SK-N-SH (cell line): Measurements from ENCODE around the gene CCDC192. TPM values are rescaled to one million over a fixed set of nuclear protein-coding genes. Genes with fewer than 3 reads are reported as not detected.
A peak's percentile ranks its signal among the peaks of the same experiment; 100 is the strongest.

ENCODE experiments used
- CTCF ChIA-PET: fragments of 300-600, 350-600 bp; formaldehyde crosslinking; extraction: SDS; loops from one replicate; lab custom pipeline; 2021; lab: Yijun Ruan, JAX
- POLR2A ChIA-PET: fragments of 350-600 bp; sonication (Branson Sonifier 250); formaldehyde crosslinking; extraction: SDS; loops from one replicate; lab custom pipeline; 2020; ENCODE audit warnings: antibody characterized with exemption, inconsistent platforms; lab: Yijun Ruan, JAX
- DNase-seq: peaks from one replicate; pipeline ENCODE4 v3.0.0; 2012
- H2AFZ ChIP-seq: fragments of 200-600 bp; sonication (generic); 2 replicates; pipeline ENCODE4 v1.8.1; 2016; ENCODE audit warnings: antibody characterized with exemption, mild to moderate bottlenecking, low read depth
- H3F3A ChIP-seq: fragments of 200-600 bp; sonication (generic); replicated peaks from 2 replicates; pipeline ENCODE3; 2016; ENCODE audit warnings: antibody characterized with exemption, mild to moderate bottlenecking; ENCODE audit not compliant: insufficient read depth
- H3K27ac ChIP-seq, 2 experiments: fragments of 200-500 bp in 1 of 2; fragments of 200-600 bp in 1 of 2; sonication (Bioruptor generic) in 1 of 2; sonication (generic), shearing (Covaris generic) in 1 of 2; 2 replicates each; pipeline versions ENCODE4 v1.5.1 to v1.6.1; 2014 to 2016; ENCODE audit warnings: low read depth in 2 of 2, inconsistent platforms in 1 of 2, low read length in 1 of 2, mild to moderate bottlenecking in 1 of 2, mixed read lengths in 1 of 2
- H3K27me3 ChIP-seq: fragments of 200-600 bp; sonication (generic), shearing (Covaris generic); 2 replicates; pipeline ENCODE4 v1.6.1; 2016; ENCODE audit warnings: mixed run types; ENCODE audit not compliant: insufficient read depth
- H3K36me3 ChIP-seq, 2 experiments: fragments of 200-500 bp in 1 of 2; fragments of 200-600 bp in 1 of 2; sonication (Bioruptor generic) in 1 of 2; sonication (generic) in 1 of 2; replicated peaks in 1 of 2; 2 replicates each; pipeline versions ENCODE3 to v1.5.1; 2014 to 2016; ENCODE audit warnings: low read length in 1 of 2, mild to moderate bottlenecking in 1 of 2; ENCODE audit not compliant: insufficient read depth in 2 of 2, control insufficient read depth in 1 of 2
- H3K4me1 ChIP-seq, 2 experiments: fragments of 200-500 bp in 1 of 2; fragments of 200-600 bp in 1 of 2; sonication (Bioruptor generic) in 1 of 2; sonication (generic), shearing (Covaris generic) in 1 of 2; 2 replicates each; pipeline versions ENCODE4 v1.5.1 to v1.6.1; 2014 to 2016; ENCODE audit warnings: low read depth in 1 of 2, low read length in 1 of 2, mixed run types in 1 of 2; ENCODE audit not compliant: insufficient read depth in 2 of 2, control insufficient read depth in 1 of 2
- H3K4me2 ChIP-seq: fragments of 200-600 bp; sonication (generic), shearing (Covaris generic); 2 replicates; pipeline ENCODE4 v1.6.1; 2017; ENCODE audit warnings: mixed run types
- H3K4me3 ChIP-seq, 2 experiments: fragments of 200-500 bp in 1 of 2; fragments of 200-600 bp in 1 of 2; sonication (Bioruptor generic) in 1 of 2; sonication (generic), shearing (Covaris generic) in 1 of 2; 2 replicates each; pipeline versions ENCODE4 v1.5.1 to v1.8.1; 2014 to 2016; ENCODE audit warnings: low read depth in 2 of 2, inconsistent platforms in 1 of 2, low read length in 1 of 2, mild to moderate bottlenecking in 1 of 2, mixed read lengths in 1 of 2, moderate library complexity in 1 of 2
- H3K79me2 ChIP-seq: fragments of 200-600 bp; sonication (generic); 2 replicates; pipeline ENCODE4 v1.8.1; 2017; ENCODE audit warnings: mild to moderate bottlenecking; ENCODE audit not compliant: insufficient read depth
- H3K9ac ChIP-seq: fragments of 200-600 bp; sonication (generic); 2 replicates; pipeline ENCODE4 v1.6.1; 2017; ENCODE audit warnings: mixed run types
- H3K9me2 ChIP-seq: fragments of 200-600 bp; sonication (generic); 2 replicates; pipeline ENCODE4 v1.6.1; 2017; ENCODE audit warnings: mixed run types
- H3K9me3 ChIP-seq: fragments of 200-600 bp; sonication (generic); 2 replicates; pipeline ENCODE4 v1.6.1; 2017; ENCODE audit warnings: mixed run types, mild to moderate bottlenecking, moderate library complexity
- H4K20me1 ChIP-seq: fragments of 200-600 bp; sonication (generic); 2 replicates; pipeline ENCODE4 v1.6.1; 2017; ENCODE audit warnings: mild to moderate bottlenecking, mixed run types; ENCODE audit not compliant: insufficient read depth
- FOSL2 ChIP-seq: IDR thresholded peaks from 2 replicates; pipeline ENCODE4 v1.4.0; 2012; ENCODE audit warnings: low read depth, mild to moderate bottlenecking, moderate library complexity, borderline replicate concordance
- FOXJ3 ChIP-seq: sonication (generic); formaldehyde crosslinking; IDR thresholded peaks from 2 replicates; pipeline ENCODE4 v1.5.1; 2020; ENCODE audit warnings: mild to moderate bottlenecking, missing genetic modification reagents
- FOXM1 ChIP-seq: IDR thresholded peaks from 2 replicates; pipeline ENCODE4 v1.4.0; 2012; ENCODE audit warnings: low read depth, mild to moderate bottlenecking
- GABPA ChIP-seq: IDR thresholded peaks from 2 replicates; pipeline ENCODE4 v1.4.0; 2012; ENCODE audit warnings: low read depth, mild to moderate bottlenecking
- MEF2A ChIP-seq: IDR thresholded peaks from 2 replicates; pipeline ENCODE4 v1.4.0; 2012; ENCODE audit warnings: low read depth, borderline replicate concordance
- NFIC ChIP-seq: IDR thresholded peaks from 2 replicates; pipeline ENCODE4 v1.4.0; 2012; ENCODE audit warnings: borderline replicate concordance
- NRF1 ChIP-seq: IDR thresholded peaks from 2 replicates; pipeline ENCODE4 v1.6.1; 2012; ENCODE audit warnings: low read depth, mild to moderate bottlenecking, low read length
- POLR2AphosphoS5 ChIP-seq: IDR thresholded peaks from 2 replicates; pipeline ENCODE4 v1.6.1; 2012; ENCODE audit warnings: low read depth, low read length
- RAD21 ChIP-seq: IDR thresholded peaks from 2 replicates; pipeline ENCODE4 v1.6.1; 2012; ENCODE audit warnings: mild to moderate bottlenecking, low read length
- RCOR1 ChIP-seq: fragments of 150-350 bp; IDR thresholded peaks from 2 replicates; pipeline ENCODE4 v1.6.1; 2017; ENCODE audit warnings: antibody characterized with exemption, low read length
- RFX5 ChIP-seq: IDR thresholded peaks from 2 replicates; pipeline ENCODE4 v1.6.1; 2012; ENCODE audit warnings: mild to moderate bottlenecking, improper control_type of control experiment, low read length
- SIN3A ChIP-seq: IDR thresholded peaks from 2 replicates; pipeline ENCODE4 v1.6.1; 2012; ENCODE audit warnings: low read depth, mild to moderate bottlenecking, low read length, moderate library complexity, borderline replicate concordance
- SMC3 ChIP-seq: IDR thresholded peaks from 2 replicates; pipeline ENCODE4 v1.6.1; 2012; ENCODE audit warnings: low read depth, low read length, improper control_type of control experiment
- TCF12 ChIP-seq: IDR thresholded peaks from 2 replicates; pipeline ENCODE4 v1.4.0; 2012
- YY1 ChIP-seq: IDR thresholded peaks from 2 replicates; pipeline ENCODE4 v1.4.0; 2012; ENCODE audit warnings: low read depth, mild to moderate bottlenecking
- WGBS: methylation state at CpG from one replicate; pipeline ENCODE4 v1.1.6; 2017; ENCODE audit warnings: low lambda C conversion rate; 5-methylcytosine and 5-hydroxymethylcytosine counted together
- polyA plus RNA-seq, 3 experiments: library from polyadenylated mRNA; depleted of rRNA; stranded (reverse); fragments of >200 nt; gene quantifications; 2 replicates each; pipeline ENCODE4 v1.2.3, GENCODE V29; 2012
- TF ChIP-seq, protein P1 (sequence below): IDR thresholded peaks from 2 replicates; pipeline ENCODE4 v1.4.0; 2012; ENCODE audit warnings: low read depth
- TF ChIP-seq, protein P2 (sequence below): fragments of 200-600 bp; sonication (generic); IDR thresholded peaks from 2 replicates; pipeline ENCODE4 v1.6.1; 2017; ENCODE audit warnings: antibody characterized with exemption, mild to moderate bottlenecking, moderate library complexity
- TF ChIP-seq, protein P3 (sequence below): fragments of 150-350 bp; IDR thresholded peaks from 2 replicates; pipeline ENCODE4 v1.6.1; 2016; ENCODE audit warnings: mild to moderate bottlenecking, low read depth, low read length
- TF ChIP-seq, protein P4 (sequence below): fragments of 150-350 bp; IDR thresholded peaks from 2 replicates; pipeline ENCODE4 v1.6.1; 2017; ENCODE audit warnings: antibody characterized with exemption, low read length, low read depth, borderline replicate concordance
- TF ChIP-seq, protein P5 (sequence below): IDR thresholded peaks from 2 replicates; pipeline ENCODE4; 2012

The CCDC192 gene
- polyA plus RNA-seq, 1 of the 3 experiments (the other 2 are of a cell fraction), result not detected

DNA sequence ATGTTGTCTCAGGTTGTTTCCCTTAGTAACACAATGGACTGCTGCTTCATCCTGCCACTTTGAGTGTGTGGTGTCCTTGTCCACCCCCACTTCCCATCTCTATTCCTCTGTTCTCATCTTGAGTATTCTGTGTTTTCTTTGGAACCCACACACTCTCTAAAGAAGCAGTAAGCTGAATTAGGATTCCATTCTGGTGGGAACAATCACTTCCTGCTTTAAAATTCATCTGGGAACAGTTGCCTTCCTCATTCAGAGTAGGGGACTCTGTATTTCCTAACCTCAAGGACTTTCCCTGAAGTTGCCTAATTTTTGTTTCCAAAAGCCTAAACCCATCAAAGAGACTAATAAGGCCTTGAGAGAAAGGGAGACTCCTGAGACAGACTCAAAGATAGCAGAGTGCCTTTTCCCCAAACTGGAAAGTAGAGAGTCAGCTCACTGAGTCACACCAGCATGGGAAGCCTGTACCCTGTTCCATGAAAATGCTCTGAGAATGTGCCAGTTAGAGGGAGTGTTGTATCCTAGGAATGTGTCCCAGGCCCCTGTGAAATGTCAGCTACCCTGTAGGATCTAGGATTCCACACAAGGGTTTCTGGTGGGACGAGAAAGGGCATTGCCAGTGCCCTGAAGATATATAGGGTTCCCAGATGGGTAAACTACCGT lies 63.6 kb downstream of the CCDC192 start:
- H3K36me3 ChIP-seq, result no peaks in the 10 kb centered on the region
- H3K9me3 ChIP-seq, result no peaks in the 10 kb centered on the region
- no peaks in the 10 kb centered on the region for H3K79me2 ChIP-seq
- no peaks in the 10 kb centered on the region for H3K9me2 ChIP-seq
- peak overlapping the region; percentile 80 for H2AFZ ChIP-seq
- peaks cover 4% of the 10 kb centered on the region for H3F3A ChIP-seq
- H3K4me3 ChIP-seq, result no peak overlapping the region
- no peak for DNase-seq
- H4K20me1 ChIP-seq, result no peaks in the 10 kb centered on the region
- POLR2A ChIA-PET, result no interaction called here
- WGBS, result 49% methylated on average over 2 of the region's 2 CpGs
- CTCF ChIA-PET, result interaction anchor here (1.2 kb wide), 1 partner anchor 435 kb away, joined by 4 read pairs; no protein-coding TSS in a partner anchor
- peak overlapping the region in 1 of 2 experiments; percentile 81; a peak in 2 of 4 replicates for H3K27ac ChIP-seq
- no peaks in the 10 kb centered on the region for H3K27me3 ChIP-seq
- peak overlapping the region; percentile 32; the same call in 1 of the 2 replicates for H3K4me2 ChIP-seq
- H3K4me1 ChIP-seq, result peaks cover 0 to 10% of the 10 kb centered on the region in 2 experiments; a peak in 1 of 4 replicates
- no peak for TF ChIP-seq GABPA
- TF ChIP-seq RCOR1, result no peak
- no peak for TF ChIP-seq POLR2AphosphoS5
- TF ChIP-seq MEF2A, result no peak
- TF ChIP-seq SMC3, result no peak
- TF ChIP-seq FOXJ3 (CRISPR knock-in tag), result no peak
- TF ChIP-seq, protein P1, sequence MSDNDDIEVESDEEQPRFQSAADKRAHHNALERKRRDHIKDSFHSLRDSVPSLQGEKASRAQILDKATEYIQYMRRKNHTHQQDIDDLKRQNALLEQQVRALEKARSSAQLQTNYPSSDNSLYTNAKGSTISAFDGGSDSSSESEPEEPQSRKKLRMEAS, result no peak
- TF ChIP-seq, protein P2, sequence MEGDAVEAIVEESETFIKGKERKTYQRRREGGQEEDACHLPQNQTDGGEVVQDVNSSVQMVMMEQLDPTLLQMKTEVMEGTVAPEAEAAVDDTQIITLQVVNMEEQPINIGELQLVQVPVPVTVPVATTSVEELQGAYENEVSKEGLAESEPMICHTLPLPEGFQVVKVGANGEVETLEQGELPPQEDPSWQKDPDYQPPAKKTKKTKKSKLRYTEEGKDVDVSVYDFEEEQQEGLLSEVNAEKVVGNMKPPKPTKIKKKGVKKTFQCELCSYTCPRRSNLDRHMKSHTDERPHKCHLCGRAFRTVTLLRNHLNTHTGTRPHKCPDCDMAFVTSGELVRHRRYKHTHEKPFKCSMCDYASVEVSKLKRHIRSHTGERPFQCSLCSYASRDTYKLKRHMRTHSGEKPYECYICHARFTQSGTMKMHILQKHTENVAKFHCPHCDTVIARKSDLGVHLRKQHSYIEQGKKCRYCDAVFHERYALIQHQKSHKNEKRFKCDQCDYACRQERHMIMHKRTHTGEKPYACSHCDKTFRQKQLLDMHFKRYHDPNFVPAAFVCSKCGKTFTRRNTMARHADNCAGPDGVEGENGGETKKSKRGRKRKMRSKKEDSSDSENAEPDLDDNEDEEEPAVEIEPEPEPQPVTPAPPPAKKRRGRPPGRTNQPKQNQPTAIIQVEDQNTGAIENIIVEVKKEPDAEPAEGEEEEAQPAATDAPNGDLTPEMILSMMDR, result no peak
- no peak for TF ChIP-seq YY1
- TF ChIP-seq, protein P3, sequence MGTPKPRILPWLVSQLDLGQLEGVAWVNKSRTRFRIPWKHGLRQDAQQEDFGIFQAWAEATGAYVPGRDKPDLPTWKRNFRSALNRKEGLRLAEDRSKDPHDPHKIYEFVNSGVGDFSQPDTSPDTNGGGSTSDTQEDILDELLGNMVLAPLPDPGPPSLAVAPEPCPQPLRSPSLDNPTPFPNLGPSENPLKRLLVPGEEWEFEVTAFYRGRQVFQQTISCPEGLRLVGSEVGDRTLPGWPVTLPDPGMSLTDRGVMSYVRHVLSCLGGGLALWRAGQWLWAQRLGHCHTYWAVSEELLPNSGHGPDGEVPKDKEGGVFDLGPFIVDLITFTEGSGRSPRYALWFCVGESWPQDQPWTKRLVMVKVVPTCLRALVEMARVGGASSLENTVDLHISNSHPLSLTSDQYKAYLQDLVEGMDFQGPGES, result no peak
- TF ChIP-seq RFX5, result no peak
- peak overlapping the region; percentile 24; the same call in 1 of the 2 replicates for H3K9ac ChIP-seq

- Histone ChIP-seq H3K79me2 (no peaks in the 10 kb centered on the region), H3F3A (peaks cover 4% of the 10 kb centered on the region), H3K4me1 (peaks cover 0 to 10% of the 10 kb centered on the region in 2 experiments; a peak in 1 of 4 replicates), H3K9me2 (no peaks in the 10 kb centered on the region), H3K27ac (no peak overlapping the region), H3K4me3 (no peak overlapping the region), H4K20me1 (no peaks in the 10 kb centered on the region), H2AFZ (peak overlapping the region; percentile 39), H3K36me3 (no peaks in the 10 kb centered on the region), H3K9me3 (no peaks in the 10 kb centered on the region), H3K9ac (no peak overlapping the region), H3K4me2 (no peak overlapping the region), H3K27me3 (no peaks in the 10 kb centered on the region)
- no peak for DNase-seq
- ChIA-PET POLR2A (no interaction called here), CTCF (no interaction called here)
- TF ChIP-seq YY1, result no peak
- no peak for TF ChIP-seq NFIC
- TF ChIP-seq SIN3A, result no peak
- TF ChIP-seq SMC3, result no peak
- TF ChIP-seq, protein P4, sequence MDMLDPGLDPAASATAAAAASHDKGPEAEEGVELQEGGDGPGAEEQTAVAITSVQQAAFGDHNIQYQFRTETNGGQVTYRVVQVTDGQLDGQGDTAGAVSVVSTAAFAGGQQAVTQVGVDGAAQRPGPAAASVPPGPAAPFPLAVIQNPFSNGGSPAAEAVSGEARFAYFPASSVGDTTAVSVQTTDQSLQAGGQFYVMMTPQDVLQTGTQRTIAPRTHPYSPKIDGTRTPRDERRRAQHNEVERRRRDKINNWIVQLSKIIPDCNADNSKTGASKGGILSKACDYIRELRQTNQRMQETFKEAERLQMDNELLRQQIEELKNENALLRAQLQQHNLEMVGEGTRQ, result no peak
- TF ChIP-seq TCF12, result no peak
- TF ChIP-seq NRF1, result no peak
- no peak for TF ChIP-seq RFX5
- TF ChIP-seq, protein P5, sequence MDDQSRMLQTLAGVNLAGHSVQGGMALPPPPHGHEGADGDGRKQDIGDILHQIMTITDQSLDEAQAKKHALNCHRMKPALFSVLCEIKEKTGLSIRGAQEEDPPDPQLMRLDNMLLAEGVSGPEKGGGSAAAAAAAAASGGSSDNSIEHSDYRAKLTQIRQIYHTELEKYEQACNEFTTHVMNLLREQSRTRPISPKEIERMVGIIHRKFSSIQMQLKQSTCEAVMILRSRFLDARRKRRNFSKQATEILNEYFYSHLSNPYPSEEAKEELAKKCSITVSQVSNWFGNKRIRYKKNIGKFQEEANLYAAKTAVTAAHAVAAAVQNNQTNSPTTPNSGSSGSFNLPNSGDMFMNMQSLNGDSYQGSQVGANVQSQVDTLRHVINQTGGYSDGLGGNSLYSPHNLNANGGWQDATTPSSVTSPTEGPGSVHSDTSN, result no peak
- TF ChIP-seq, protein P1, result no peak
- no peak for TF ChIP-seq POLR2AphosphoS5
- no peak for TF ChIP-seq FOXM1
- TF ChIP-seq RAD21, result no peak
- TF ChIP-seq FOSL2, result no peak
- no peak for TF ChIP-seq MEF2A
Observed at GRCh38 chr5:127769386-127769785, 66.2 kb downstream of the CCDC192 start.
